K562 (cell line): ENCODE measurements around the gene LAPTM4A.

Experiments
- CTCF ChIP-seq, 3 experiments: IDR thresholded peaks in 2 of 3; conservative IDR thresholded peaks in 1 of 3; 2 replicates each; pipeline ENCODE4 v1.5.1; 2011 to 2012; ENCODE audit warnings: low read length in 3 of 3, mild to moderate bottlenecking in 3 of 3, control low read depth in 2 of 3, improper control_type of control experiment in 1 of 3, inconsistent platforms in 1 of 3, low read depth in 1 of 3, mixed read lengths in 1 of 3, moderate library complexity in 1 of 3; ENCODE audit not compliant: insufficient read depth in 2 of 3
- FOXA1 ChIP-seq: fragments of 450-650 bp; IDR thresholded peaks from 2 replicates; pipeline ENCODE4 v1.6.1; 2016; ENCODE audit warnings: mild to moderate bottlenecking, borderline replicate concordance
- KLF13 ChIP-seq: fragments of 450-650 bp; IDR thresholded peaks from 2 replicates; pipeline ENCODE4 v1.6.1; 2016; ENCODE audit warnings: missing genetic modification characterization, low read depth, mild to moderate bottlenecking, missing compliant biosample characterization, moderate library complexity, borderline replicate concordance
- MCM5 ChIP-seq: fragments of 450-650 bp; IDR thresholded peaks from 2 replicates; pipeline ENCODE4 v1.6.1; 2016; ENCODE audit warnings: low read depth
- NR2C1 ChIP-seq, 2 experiments: fragments of 450-650 bp; IDR thresholded peaks; 2 replicates each; pipeline ENCODE4 v1.6.1; 2017; ENCODE audit warnings: mild to moderate bottlenecking in 2 of 2, antibody characterized with exemption in 1 of 2, inconsistent platforms in 1 of 2, missing compliant biosample characterization in 1 of 2, missing genetic modification characterization in 1 of 2
- PML ChIP-seq: IDR thresholded peaks from 2 replicates; pipeline ENCODE4 v1.6.1; 2012; ENCODE audit warnings: low read length, inconsistent platforms
- RBM39 ChIP-seq: fragments of 200-400 bp; formaldehyde crosslinking; optimal IDR thresholded peaks from 2 replicates; pipeline ENCODE3; 2018; ENCODE audit warnings: low read depth, low read length
- ZBTB7A ChIP-seq: IDR thresholded peaks from 2 replicates; pipeline ENCODE4 v1.6.1; 2011; ENCODE audit warnings: low read depth, mild to moderate bottlenecking, low read length, moderate library complexity, borderline replicate concordance; ENCODE audit not compliant: control insufficient read depth
- ZFPM2 ChIP-seq: fragments of 250-450 bp; sonication (Bioruptor Pico); IDR thresholded peaks from 2 replicates; pipeline ENCODE4 v1.5.1; 2022; ENCODE audit warnings: mild to moderate bottlenecking
- ZKSCAN3 ChIP-seq: fragments of 250-450 bp; sonication (Bioruptor Pico); IDR thresholded peaks from 2 replicates; pipeline ENCODE4 v1.4.0; 2020
- TF ChIP-seq, protein P1 (sequence below): fragments of 450-650 bp; IDR thresholded peaks from 2 replicates; pipeline ENCODE4 v1.6.1; 2017; ENCODE audit warnings: antibody characterized with exemption, mild to moderate bottlenecking
- TF ChIP-seq, protein P2 (sequence below): fragments of 450-650 bp; formaldehyde crosslinking; IDR thresholded peaks from 2 replicates; pipeline ENCODE4 v1.4.0; 2022; ENCODE audit warnings: missing genetic modification characterization
- TF ChIP-seq, protein P3 (sequence below): fragments of 450-650 bp; IDR thresholded peaks from 2 replicates; pipeline ENCODE4 v1.6.1; 2016; ENCODE audit warnings: antibody characterized with exemption

GRCh38 chr2:20025065-20025786 lies 26.2 kb downstream of the LAPTM4A start:
- TF ChIP-seq FOXA1 (no peak), CTCF (IDR thresholded peaks at IDR 0.05 in 2 of 3, conservative IDR thresholded peaks at IDR 0.05 in 1 of 3; ENCODE audit: insufficient read depth in 2 of 3, low read depth in 1 of 3, low read length in 3 of 3) (no peak), ZKSCAN3 (CRISPR knock-in tag) (no peak), RBM39 (no peak), ZFPM2 (CRISPR knock-in tag) (no peak), MCM5 (no peak), PML (no peak), KLF13 (tag) (no peak), ZBTB7A (no peak), NR2C1 (IDR thresholded peaks at IDR 0.05) (no peak), NR2C1 (tag; IDR thresholded peaks at IDR 0.05) (no peak)
- TF ChIP-seq, protein P1, sequence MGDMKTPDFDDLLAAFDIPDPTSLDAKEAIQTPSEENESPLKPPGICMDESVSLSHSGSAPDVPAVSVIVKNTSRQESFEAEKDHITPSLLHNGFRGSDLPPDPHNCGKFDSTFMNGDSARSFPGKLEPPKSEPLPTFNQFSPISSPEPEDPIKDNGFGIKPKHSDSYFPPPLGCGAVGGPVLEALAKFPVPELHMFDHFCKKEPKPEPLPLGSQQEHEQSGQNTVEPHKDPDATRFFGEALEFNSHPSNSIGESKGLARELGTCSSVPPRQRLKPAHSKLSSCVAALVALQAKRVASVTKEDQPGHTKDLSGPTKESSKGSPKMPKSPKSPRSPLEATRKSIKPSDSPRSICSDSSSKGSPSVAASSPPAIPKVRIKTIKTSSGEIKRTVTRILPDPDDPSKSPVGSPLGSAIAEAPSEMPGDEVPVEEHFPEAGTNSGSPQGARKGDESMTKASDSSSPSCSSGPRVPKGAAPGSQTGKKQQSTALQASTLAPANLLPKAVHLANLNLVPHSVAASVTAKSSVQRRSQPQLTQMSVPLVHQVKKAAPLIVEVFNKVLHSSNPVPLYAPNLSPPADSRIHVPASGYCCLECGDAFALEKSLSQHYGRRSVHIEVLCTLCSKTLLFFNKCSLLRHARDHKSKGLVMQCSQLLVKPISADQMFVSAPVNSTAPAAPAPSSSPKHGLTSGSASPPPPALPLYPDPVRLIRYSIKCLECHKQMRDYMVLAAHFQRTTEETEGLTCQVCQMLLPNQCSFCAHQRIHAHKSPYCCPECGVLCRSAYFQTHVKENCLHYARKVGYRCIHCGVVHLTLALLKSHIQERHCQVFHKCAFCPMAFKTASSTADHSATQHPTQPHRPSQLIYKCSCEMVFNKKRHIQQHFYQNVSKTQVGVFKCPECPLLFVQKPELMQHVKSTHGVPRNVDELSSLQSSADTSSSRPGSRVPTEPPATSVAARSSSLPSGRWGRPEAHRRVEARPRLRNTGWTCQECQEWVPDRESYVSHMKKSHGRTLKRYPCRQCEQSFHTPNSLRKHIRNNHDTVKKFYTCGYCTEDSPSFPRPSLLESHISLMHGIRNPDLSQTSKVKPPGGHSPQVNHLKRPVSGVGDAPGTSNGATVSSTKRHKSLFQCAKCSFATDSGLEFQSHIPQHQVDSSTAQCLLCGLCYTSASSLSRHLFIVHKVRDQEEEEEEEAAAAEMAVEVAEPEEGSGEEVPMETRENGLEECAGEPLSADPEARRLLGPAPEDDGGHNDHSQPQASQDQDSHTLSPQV, result no peak
- TF ChIP-seq, protein P2, sequence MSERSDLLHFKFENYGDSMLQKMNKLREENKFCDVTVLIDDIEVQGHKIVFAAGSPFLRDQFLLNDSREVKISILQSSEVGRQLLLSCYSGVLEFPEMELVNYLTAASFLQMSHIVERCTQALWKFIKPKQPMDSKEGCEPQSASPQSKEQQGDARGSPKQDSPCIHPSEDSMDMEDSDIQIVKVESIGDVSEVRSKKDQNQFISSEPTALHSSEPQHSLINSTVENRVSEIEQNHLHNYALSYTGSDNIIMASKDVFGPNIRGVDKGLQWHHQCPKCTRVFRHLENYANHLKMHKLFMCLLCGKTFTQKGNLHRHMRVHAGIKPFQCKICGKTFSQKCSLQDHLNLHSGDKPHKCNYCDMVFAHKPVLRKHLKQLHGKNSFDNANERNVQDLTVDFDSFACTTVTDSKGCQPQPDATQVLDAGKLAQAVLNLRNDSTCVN (CRISPR knock-in tag), result no peak
- TF ChIP-seq, protein P3, sequence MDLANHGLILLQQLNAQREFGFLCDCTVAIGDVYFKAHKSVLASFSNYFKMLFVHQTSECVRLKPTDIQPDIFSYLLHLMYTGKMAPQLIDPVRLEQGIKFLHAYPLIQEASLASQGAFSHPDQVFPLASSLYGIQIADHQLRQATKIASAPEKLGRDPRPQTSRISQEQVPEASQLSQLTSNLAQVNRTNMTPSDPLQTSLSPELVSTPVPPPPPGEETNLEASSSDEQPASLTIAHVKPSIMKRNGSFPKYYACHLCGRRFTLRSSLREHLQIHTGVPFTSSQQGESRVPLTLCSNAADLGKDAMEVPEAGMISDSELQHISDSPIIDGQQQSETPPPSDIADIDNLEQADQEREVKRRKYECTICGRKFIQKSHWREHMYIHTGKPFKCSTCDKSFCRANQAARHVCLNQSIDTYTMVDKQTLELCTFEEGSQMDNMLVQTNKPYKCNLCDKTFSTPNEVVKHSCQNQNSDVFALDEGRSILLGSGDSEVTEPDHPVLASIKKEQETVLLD, result no peak
